Measurements from ENCODE around the gene MYO5B.

DNA sequence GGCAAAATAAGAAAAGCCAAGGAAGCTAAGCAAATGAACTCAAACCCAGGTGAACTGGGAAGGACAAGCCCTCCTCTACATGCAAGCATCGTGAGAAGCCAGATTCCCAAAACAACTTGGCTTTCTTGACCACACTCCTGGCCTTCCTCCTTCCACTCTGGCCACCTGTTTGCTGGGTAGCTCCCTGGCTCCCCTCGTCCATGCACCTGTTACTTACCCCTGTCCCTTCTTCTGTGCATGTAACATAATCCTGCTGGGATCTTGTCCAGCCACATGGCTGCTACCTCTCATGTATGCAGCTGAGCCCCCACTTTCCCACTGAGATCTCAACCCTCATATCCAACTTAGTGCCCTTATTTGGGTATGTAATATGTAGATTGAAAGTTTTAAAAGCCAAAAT, 121.6 kb downstream of the MYO5B start:
- TF ChIP-seq, protein P1, sequence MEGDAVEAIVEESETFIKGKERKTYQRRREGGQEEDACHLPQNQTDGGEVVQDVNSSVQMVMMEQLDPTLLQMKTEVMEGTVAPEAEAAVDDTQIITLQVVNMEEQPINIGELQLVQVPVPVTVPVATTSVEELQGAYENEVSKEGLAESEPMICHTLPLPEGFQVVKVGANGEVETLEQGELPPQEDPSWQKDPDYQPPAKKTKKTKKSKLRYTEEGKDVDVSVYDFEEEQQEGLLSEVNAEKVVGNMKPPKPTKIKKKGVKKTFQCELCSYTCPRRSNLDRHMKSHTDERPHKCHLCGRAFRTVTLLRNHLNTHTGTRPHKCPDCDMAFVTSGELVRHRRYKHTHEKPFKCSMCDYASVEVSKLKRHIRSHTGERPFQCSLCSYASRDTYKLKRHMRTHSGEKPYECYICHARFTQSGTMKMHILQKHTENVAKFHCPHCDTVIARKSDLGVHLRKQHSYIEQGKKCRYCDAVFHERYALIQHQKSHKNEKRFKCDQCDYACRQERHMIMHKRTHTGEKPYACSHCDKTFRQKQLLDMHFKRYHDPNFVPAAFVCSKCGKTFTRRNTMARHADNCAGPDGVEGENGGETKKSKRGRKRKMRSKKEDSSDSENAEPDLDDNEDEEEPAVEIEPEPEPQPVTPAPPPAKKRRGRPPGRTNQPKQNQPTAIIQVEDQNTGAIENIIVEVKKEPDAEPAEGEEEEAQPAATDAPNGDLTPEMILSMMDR (IDR thresholded peaks at IDR 0.05), result no peak
- TF ChIP-seq POLR2A (IDR thresholded peaks at IDR 0.05), result no peak
- TF ChIP-seq POLR2AphosphoS5 (IDR thresholded peaks at IDR 0.05; ENCODE audit: insufficient read depth in 1 of 2, low read depth in 1 of 2), result no peak
